HG03196 (cell line): ENCODE results near the gene BCAR1.
"Not testable (repeated sequence)": the region's sequence is repeated elsewhere in the genome, so short reads cannot be mapped to it uniquely, and the experiment has no call there.

ENCODE experiments used
- ATAC-seq: cut with Tn5 transposase; IDR thresholded peaks from one replicate; pipeline ENCODE4 v1.9.1; 2021; ENCODE audit not compliant: unreplicated experiment

The BCAR1 gene, protein sequence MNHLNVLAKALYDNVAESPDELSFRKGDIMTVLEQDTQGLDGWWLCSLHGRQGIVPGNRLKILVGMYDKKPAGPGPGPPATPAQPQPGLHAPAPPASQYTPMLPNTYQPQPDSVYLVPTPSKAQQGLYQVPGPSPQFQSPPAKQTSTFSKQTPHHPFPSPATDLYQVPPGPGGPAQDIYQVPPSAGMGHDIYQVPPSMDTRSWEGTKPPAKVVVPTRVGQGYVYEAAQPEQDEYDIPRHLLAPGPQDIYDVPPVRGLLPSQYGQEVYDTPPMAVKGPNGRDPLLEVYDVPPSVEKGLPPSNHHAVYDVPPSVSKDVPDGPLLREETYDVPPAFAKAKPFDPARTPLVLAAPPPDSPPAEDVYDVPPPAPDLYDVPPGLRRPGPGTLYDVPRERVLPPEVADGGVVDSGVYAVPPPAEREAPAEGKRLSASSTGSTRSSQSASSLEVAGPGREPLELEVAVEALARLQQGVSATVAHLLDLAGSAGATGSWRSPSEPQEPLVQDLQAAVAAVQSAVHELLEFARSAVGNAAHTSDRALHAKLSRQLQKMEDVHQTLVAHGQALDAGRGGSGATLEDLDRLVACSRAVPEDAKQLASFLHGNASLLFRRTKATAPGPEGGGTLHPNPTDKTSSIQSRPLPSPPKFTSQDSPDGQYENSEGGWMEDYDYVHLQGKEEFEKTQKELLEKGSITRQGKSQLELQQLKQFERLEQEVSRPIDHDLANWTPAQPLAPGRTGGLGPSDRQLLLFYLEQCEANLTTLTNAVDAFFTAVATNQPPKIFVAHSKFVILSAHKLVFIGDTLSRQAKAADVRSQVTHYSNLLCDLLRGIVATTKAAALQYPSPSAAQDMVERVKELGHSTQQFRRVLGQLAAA

DNA sequence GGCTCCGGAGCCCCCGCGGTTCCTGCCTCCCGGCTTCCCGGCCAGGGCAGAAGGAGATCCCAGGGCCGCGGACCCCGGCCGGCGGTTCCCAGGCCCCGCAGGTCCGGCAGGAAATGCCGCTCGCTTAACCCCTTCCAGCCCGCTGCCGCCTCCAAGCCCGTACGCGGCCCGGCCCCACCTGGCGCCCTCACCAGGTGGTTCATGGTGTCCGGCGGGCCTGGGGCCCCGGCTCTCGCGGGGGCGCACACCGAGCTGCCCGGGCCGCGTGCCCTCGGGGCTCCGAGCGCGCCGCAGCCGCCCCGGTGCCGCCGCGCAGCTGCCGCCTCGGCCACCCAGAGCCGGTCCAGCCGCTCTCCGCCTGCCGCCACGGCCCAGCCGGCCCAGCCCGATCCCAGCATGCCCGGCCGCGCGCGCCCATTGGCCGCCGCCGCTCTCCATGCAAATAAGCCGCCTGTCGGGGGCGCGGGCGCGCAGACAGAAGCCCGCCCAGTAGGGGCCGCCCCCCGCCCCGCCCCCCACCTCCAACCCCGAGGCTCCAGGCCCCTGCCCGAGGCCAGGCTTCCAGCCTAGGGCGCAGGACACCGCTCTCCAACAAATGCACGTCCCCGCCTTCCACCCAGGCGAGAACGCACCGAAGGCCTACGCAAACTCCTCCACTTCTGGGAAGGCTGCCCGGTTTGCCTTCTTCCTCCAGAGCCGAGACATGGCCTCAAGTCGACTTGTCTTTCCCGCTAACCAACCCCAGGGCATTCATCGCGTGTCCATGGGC lies at the start of gene BCAR1:
TSS of gene BCAR1 (minus strand) at position 345 of the 769 bp plus-strand sequence. CDS start at position 203, 142 bp downstream.
- peak; percentile 76 for ATAC-seq

DNA sequence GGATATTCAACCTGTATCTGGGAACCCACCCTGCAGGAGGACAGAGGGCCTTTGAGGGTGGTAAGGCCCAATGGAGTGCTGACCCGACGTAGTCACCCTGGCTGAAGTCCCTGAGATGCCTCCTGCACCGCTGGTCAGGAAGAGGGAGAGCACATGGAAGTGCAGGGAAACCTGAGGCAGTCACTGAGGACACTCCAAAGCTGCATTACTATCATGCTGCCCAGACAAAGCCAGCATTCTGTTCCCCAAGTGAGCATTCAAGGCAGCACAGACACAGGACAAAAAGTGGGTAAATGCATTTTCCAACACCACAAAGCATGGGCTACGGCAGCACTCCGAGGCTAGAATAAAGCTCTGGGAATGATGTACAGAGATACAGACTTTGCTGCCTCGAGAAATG lies 46.8 kb upstream of the BCAR1 start:
- no peak for ATAC-seq

GRCh38 chr16:75296606-75297005 lies 45.2 kb upstream of the BCAR1 start:
- ATAC-seq = no peak

DNA sequence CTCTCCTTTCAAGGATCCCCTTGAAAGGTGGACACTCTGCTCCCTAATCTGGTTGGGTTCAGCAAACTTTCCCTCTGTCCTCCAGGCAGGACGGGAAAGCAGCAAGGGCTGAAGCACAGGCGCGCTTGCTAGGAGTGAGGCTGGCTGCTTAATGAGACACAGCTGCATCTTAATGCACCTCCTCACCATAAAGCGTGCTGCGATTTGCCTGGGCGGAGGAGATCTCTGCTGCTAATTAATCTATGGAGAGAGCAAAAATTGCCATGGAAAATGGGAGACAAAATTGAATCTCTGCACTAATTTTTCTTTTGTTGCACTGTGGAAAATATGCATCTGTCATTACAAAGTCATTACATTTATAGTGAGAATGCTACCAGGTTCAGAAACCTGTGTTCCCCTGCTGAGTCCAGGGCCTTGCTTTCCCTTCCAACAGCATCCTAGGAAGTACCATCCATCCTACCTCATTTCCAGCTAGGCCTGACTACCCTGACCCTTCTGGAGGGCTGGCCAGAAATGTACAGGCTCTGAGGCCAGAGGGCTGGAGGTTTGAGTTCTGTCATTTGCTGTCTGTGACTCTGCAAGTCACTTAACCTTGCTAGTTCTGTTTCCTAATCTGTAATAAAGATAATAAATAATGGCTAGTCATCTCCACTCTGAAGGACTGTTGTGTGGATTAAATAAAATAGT lies 43.5 kb upstream of the BCAR1 start:
- ATAC-seq = no peak

DNA sequence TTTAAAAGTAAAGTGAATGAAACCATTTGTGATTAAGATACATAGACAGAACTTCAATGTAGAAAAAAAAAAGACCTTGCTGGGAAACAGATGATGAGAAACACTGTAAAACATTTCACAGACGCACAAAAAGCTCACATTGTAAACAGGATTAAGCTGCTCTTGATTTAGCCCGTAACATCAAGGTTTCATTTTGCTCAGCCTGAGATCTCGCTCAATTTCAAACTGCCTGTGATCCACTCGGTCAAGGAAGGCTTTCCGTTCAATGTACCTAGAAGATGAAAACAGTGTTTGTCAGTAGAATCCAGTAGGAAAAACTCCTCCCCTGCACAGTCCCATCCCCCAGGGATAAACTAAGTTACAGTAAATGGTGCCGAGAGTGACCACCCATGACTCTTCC lies 42.3 kb upstream of the BCAR1 start:
- ATAC-seq = no peak

DNA sequence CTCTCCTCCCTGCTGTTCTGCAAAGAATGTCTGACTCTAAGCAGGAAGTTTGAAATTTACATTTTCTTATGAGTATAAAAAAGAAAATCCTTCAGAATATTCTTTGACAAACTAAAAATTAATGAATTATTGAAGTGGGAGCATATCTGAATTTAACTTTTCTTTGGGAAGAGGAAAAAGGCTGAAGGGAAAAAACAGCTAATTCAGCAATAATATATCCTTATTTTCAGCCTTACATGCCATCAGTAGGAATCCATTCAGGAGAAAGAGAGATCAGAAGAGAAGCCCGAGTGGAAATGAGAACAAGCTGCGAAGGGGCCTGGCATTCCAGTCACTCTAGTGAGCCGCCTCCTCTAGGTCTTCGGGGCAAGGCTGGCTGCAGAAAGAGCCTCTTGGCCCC lies 41.7 kb upstream of the BCAR1 start:
- ATAC-seq = no peak

DNA sequence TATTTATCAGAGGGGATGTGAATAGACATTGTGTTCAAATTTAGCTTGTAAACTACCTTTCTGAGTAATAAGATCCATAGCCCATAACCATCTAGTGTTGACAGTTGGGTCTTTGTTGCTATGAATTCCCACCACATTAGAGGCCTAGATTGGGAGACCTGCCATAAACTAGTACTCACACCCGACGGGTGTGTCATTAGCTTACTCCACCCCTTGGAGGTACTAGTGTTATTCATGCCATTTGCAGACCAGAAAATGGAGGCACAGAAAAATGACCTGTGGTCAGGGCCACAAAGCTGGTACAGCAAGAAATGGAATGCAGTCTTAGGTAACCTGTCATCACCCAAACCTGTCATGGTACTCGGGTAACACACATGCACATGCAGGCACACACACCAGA lies 41.3 kb upstream of the BCAR1 start:
- ATAC-seq = no peak

DNA sequence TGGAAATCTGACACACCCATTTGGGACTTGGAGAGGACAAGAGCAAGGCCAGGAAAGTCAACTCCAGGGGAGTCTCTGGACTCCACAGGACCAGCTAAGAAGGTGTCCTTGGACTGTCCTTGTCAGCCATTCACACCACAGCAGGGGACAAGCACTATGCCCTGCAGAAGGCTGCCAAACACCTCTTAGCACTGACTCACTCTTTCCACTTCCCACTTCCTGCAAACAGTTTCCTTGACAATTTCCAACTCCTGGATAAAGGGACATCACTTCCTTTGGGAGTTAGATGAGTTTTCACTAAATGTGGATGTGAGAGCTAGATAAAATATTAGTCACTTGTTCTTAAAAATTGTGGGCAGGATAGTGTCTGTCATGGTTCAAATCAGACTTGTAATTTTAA lies 37.8 kb upstream of the BCAR1 start:
- ATAC-seq = no peak

DNA sequence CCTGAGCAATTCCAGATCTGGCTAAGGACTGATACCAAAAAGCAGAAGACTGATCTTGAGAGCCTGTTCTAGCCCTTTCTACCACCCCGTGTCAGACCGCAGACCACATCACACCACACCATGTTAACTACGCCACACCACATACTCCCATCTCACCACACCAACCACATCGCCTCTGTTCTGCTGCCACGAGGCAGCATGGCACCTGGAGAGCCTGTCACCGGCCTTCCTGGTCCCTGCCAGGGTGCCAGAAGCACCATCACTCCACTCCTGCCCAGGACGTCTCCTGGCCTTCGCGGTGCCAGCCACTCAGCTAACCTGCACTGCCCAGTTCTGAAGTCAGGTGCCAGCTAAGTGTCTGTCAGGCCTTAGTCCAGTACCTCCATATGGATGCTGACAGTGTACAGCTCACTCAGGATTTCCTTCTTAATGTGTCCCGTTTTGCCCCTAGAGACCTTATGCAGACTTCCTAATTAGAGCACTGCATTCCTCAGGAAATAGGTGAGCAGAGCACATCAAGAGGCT lies 37.2 kb upstream of the BCAR1 start:
- ATAC-seq = no peak

DNA sequence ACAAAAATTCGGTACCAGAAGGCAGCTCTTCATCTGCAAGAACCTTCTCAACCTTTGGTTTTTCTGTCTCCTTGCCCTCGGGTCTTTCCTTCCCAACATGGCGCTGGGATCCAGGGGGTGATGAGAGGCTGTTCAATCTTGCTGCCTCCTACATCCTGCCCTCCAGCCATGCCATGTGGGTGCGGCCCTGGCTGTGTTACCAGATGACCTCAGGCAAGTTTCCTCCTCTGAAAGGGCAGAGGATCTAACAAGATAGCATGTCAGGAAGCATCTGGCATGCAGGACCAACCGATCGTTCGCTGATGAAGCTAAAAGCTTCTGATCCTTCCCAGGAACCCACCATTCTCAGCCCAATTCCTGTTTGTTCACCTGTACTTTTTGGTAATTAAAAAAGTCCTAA lies 36.8 kb upstream of the BCAR1 start:
- no peak for ATAC-seq

DNA sequence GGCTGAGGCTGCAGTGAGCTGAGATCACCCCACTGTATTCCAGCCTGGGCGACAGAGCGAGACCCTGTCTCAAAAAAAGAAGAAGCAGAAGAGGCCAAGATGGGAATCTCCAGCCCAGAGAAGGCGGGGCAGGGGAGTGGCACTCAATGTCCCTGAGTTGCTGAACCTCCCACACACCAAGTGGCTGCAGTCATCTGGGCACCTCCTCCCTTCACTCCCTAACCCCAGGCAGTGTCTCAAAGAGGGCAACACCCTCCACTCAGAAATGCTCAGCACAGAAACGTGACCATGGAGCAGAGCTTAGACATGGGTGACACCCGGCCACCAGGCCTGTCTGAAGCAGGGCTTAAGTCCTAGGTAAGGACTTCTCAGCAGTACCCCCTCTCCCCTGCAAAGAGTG lies 36.3 kb upstream of the BCAR1 start:
- no peak for ATAC-seq

DNA sequence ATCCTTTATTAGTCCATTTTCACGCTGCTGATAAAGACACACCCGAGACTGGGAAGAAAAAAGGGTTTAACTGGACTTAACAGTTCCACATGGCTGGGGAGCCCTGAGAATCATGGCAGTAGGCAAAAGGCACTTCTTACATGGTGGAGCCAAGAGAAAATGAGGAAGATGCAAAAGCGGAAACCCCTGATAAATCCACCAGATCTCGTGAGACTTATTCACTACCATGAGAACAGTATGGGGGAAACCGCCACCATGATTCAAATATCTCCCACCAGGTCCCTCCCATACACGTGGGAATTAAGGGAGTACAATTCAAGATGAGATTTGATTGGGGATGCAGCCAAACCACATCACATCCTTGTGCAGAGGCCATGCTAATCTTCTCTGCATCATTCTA lies 35.0 kb upstream of the BCAR1 start:
- no peak for ATAC-seq

GRCh38 chr16:75282466-75283281 lies 31.2 kb upstream of the BCAR1 start:
- ATAC-seq = no peak

- ATAC-seq = no peak
Measured at GRCh38 chr16:75281826-75282225, 30.4 kb upstream of the BCAR1 start.

GRCh38 chr16:75281009-75281408 lies 29.6 kb upstream of the BCAR1 start:
- not testable (repeated sequence) for ATAC-seq

GRCh38 chr16:75280331-75280804 lies 28.9 kb upstream of the BCAR1 start:
- ATAC-seq = no peak

DNA sequence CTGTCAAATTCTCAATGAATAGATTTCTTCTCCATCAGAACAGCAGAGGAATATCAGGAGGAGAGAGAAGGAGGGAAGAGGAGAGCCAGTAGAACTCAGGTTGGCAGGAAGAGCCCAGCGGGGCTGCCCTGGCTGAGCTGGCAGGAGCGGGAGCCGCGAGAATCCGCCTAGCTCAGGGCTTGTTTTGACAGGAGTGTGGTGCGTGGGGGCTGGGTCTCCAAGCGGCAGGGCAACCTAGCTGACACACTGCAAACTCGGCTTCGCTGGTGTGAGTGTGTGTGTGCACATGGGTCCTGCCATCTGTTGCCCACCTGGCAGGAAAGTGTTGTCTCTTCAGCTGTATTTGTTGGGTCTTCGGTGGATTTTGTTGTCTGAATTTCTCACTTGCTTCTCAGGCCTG lies 27.9 kb upstream of the BCAR1 start:
- ATAC-seq = no peak

- no peak for ATAC-seq
Measured at GRCh38 chr16:75273054-75273925, 21.9 kb upstream of the BCAR1 start.

- ATAC-seq = not testable (repeated sequence)
Measured at GRCh38 chr16:75272629-75273028, 21.2 kb upstream of the BCAR1 start.
